Mesenchymal stem cell (in vitro differentiated cells and primary cell): ENCODE data around the gene ADGRL3.

Experiments used
- DNase-seq: peaks from one replicate; pipeline ENCODE4 v3.0.0-alpha.2; 2013
- H2AFZ ChIP-seq: one replicate; pipeline ENCODE4 v1.6.1; 2013; ENCODE audit warnings: low read depth, mild to moderate bottlenecking, control low read depth, inconsistent platforms, low read length, moderate library complexity
- H2AK5ac ChIP-seq: 2 replicates; pipeline ENCODE4 v1.6.1; 2013; ENCODE audit warnings: low read length, moderate library complexity, mild to moderate bottlenecking, inconsistent platforms; ENCODE audit not compliant: severe bottlenecking
- H2BK120ac ChIP-seq: one replicate; pipeline ENCODE4 v1.6.1; 2013; ENCODE audit warnings: low read depth, mild to moderate bottlenecking, inconsistent platforms, low read length, moderate library complexity
- H2BK12ac ChIP-seq, 2 experiments: one replicate each; pipeline ENCODE4 v1.6.1; 2013; ENCODE audit warnings: inconsistent platforms in 2 of 2, low read length in 2 of 2, mild to moderate bottlenecking in 2 of 2, moderate library complexity in 2 of 2, control low read depth in 1 of 2
- H2BK15ac ChIP-seq: one replicate; pipeline ENCODE4 v1.6.1; 2013; ENCODE audit warnings: mild to moderate bottlenecking, low read depth, inconsistent platforms; ENCODE audit not compliant: poor library complexity, severe bottlenecking
- H2BK5ac ChIP-seq: 2 replicates; pipeline ENCODE4 v1.6.1; 2013; ENCODE audit warnings: low read depth, mild to moderate bottlenecking, low read length, control low read depth, inconsistent platforms; ENCODE audit not compliant: poor library complexity, severe bottlenecking
- H3K14ac ChIP-seq, 2 experiments: one replicate each; pipeline ENCODE4 v1.6.1; 2013; ENCODE audit warnings: inconsistent platforms in 2 of 2, low read length in 2 of 2, control low read depth in 1 of 2, mild to moderate bottlenecking in 1 of 2, moderate library complexity in 1 of 2
- H3K18ac ChIP-seq, 2 experiments: one replicate each; pipeline ENCODE4 v1.6.1; 2013; ENCODE audit warnings: inconsistent platforms in 2 of 2, low read length in 2 of 2, control low read depth in 1 of 2, low read depth in 1 of 2, mild to moderate bottlenecking in 1 of 2
- H3K23ac ChIP-seq, 2 experiments: one replicate each; pipeline ENCODE4 v1.6.1; 2013; ENCODE audit warnings: inconsistent platforms in 2 of 2, low read length in 2 of 2, mild to moderate bottlenecking in 2 of 2, moderate library complexity in 2 of 2, control low read depth in 1 of 2
- H3K27ac ChIP-seq: 2 replicates; pipeline ENCODE4 v1.5.1; 2013; ENCODE audit warnings: mild to moderate bottlenecking, moderate library complexity, low read length, control low read depth, inconsistent platforms; ENCODE audit not compliant: poor library complexity, severe bottlenecking
- H3K27me3 ChIP-seq, 2 experiments: 2 replicates each; pipeline versions ENCODE4 v1.6.1 to v1.7.0; 2013; ENCODE audit warnings: low read length in 2 of 2, mild to moderate bottlenecking in 2 of 2, moderate library complexity in 2 of 2, control low read depth in 1 of 2, inconsistent platforms in 1 of 2; ENCODE audit not compliant: control insufficient read depth in 1 of 2, insufficient read depth in 1 of 2
- H3K36me3 ChIP-seq, 2 experiments: 2 replicates each; pipeline versions ENCODE4 v1.6.1 to v1.7.0; 2013; ENCODE audit warnings: low read length in 2 of 2, control low read depth in 1 of 2, inconsistent platforms in 1 of 2, low read depth in 1 of 2, mild to moderate bottlenecking in 1 of 2; ENCODE audit not compliant: insufficient read depth in 2 of 2, control insufficient read depth in 1 of 2
- H3K4ac ChIP-seq, 2 experiments: one replicate each; pipeline ENCODE4 v1.6.1; 2013; ENCODE audit warnings: inconsistent platforms in 2 of 2, low read length in 2 of 2, mild to moderate bottlenecking in 2 of 2, moderate library complexity in 2 of 2, control low read depth in 1 of 2, low read depth in 1 of 2
- H3K4me1 ChIP-seq: 2 replicates; pipeline ENCODE4 v1.6.1; 2013; ENCODE audit warnings: low read depth, low read length, control low read depth; ENCODE audit not compliant: control insufficient read depth, insufficient read depth
- H3K4me2 ChIP-seq: 2 replicates; pipeline ENCODE4 v1.6.1; 2013; ENCODE audit warnings: low read length, mild to moderate bottlenecking, inconsistent platforms; ENCODE audit not compliant: poor library complexity, severe bottlenecking
- H3K4me3 ChIP-seq, 2 experiments: 2 replicates each; pipeline versions ENCODE4 v1.5.1 to v1.7.0; 2013; ENCODE audit warnings: low read length in 2 of 2, mild to moderate bottlenecking in 2 of 2, control low read depth in 1 of 2, low read depth in 1 of 2; ENCODE audit not compliant: insufficient read depth in 1 of 2
- H3K79me1 ChIP-seq: replicated peaks from 2 replicates; pipeline ENCODE4 v1.6.1; 2013; ENCODE audit warnings: mild to moderate bottlenecking, control low read depth, low read length, inconsistent platforms; ENCODE audit not compliant: poor library complexity, severe bottlenecking
- H3K9ac ChIP-seq: 2 replicates; pipeline ENCODE4 v1.7.0; 2013; ENCODE audit warnings: mild to moderate bottlenecking, low read length, moderate library complexity
- H3K9me3 ChIP-seq: 2 replicates; pipeline ENCODE4 v1.7.0; 2013; ENCODE audit warnings: mild to moderate bottlenecking, low read length; ENCODE audit not compliant: control insufficient read depth
- H4K8ac ChIP-seq: one replicate; pipeline ENCODE4 v1.6.1; 2013; ENCODE audit warnings: inconsistent platforms, mild to moderate bottlenecking, low read length, moderate library complexity
- H4K91ac ChIP-seq: one replicate; pipeline ENCODE4 v1.6.1; 2013; ENCODE audit warnings: mild to moderate bottlenecking, low read length, inconsistent platforms
- WGBS: methylation state at CpG from one replicate; pipeline ENCODE4 v1.1.7; 2013; ENCODE audit warnings: mixed read lengths; 5-methylcytosine and 5-hydroxymethylcytosine counted together

The ADGRL3 gene

DNA sequence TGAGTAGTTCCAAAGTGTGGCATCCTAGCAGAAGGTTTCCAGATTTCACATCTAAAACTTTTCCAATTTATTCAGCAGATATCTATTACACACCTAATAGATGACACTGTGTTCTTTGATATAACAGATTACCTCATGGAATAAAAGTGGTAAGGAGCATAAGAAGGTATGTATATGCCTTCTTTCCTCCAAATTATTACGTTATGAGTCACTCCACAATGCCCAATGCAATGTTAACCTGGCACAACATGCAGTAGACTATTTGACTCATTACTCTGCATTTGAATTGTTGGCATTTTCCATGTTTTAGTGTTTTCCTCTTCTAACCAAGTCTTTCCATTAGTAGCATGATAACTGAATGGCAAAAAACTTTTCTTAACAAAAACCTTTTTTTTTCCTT is 383.6 kb downstream of the ADGRL3 start:
- Histone ChIP-seq H3K4ac (no peak overlapping the region), H3K23ac (no peak overlapping the region), H2AFZ (no peak overlapping the region), H2BK15ac (no peak overlapping the region), H4K8ac (no peak overlapping the region), H2BK5ac (no peak overlapping the region), H3K4me2 (no peak overlapping the region), H3K14ac (no peak overlapping the region), H3K18ac (no peak overlapping the region), H4K91ac (no peak overlapping the region), H2BK12ac (no peak overlapping the region), H3K27ac (no peak overlapping the region), H3K4me1 (no peaks in the 10 kb centered on the region), H2AK5ac (no peak overlapping the region), H3K36me3 (no peaks in the 10 kb centered on the region), H3K27me3 (no peaks in the 10 kb centered on the region), H3K4me3 (no peak overlapping the region), H2BK120ac (no peak overlapping the region), H3K9me3 (no peaks in the 10 kb centered on the region), H3K9ac (no peak overlapping the region), H3K79me1 (no peaks in the 10 kb centered on the region)
- DNase-seq, result peak; percentile 11
- whole genome bisulfite sequencing, result 80% methylated on average over 1 of the region's 1 CpG

DNA sequence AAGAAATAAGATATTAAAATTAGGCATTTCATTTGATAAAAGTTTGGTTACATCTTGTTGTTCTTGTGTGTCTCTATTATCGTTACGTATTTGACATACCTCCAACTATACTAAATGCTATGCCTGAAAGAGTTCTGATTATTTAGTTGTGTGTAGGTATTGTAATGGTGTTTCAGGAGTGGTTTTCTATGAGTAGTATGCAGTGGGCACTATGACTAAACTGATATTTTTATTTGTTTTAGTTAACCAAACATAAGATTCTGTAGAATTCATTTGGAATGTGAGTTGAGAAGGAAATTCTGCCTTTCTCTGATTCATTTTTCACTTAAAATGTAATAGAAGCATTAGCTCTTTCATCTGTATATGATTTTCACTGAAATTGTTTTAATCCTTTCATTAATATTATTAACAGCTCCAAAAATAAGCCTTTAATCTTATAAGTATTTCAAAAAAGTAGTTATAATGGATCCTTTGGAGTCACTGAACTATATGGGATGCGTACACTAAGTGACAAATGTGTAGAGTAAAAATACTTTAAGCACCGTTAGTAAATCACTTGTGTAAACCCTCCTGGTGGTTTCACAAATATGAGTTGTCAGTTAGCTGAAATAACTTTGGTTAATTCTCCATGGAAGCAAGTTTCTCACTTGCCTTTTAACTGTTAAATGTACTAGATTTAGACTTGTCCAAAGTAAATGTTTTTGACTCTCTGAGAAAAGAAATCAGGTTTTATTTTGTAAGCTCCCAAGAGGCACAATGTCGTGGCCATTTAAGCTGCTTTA is 388.7 kb downstream of the ADGRL3 start:
- Histone ChIP-seq H4K91ac (no peak overlapping the region), H3K9me3 (no peaks in the 10 kb centered on the region), H3K36me3 (no peaks in the 10 kb centered on the region), H2AK5ac (no peak overlapping the region), H3K4me1 (no peaks in the 10 kb centered on the region), H2BK120ac (no peak overlapping the region), H3K9ac (no peak overlapping the region), H3K79me1 (no peaks in the 10 kb centered on the region), H3K4me3 (no peak overlapping the region), H3K27me3 (no peaks in the 10 kb centered on the region), H2BK5ac (no peak overlapping the region), H2AFZ (no peak overlapping the region), H2BK12ac (no peak overlapping the region), H3K23ac (no peak overlapping the region), H4K8ac (no peak overlapping the region), H2BK15ac (no peak overlapping the region), H3K4ac (no peak overlapping the region), H3K18ac (no peak overlapping the region), H3K14ac (no peak overlapping the region), H3K27ac (no peak overlapping the region), H3K4me2 (no peak overlapping the region)
- 93% methylated on average over 4 of the region's 5 CpGs for WGBS
- no peak for DNase-seq

DNA sequence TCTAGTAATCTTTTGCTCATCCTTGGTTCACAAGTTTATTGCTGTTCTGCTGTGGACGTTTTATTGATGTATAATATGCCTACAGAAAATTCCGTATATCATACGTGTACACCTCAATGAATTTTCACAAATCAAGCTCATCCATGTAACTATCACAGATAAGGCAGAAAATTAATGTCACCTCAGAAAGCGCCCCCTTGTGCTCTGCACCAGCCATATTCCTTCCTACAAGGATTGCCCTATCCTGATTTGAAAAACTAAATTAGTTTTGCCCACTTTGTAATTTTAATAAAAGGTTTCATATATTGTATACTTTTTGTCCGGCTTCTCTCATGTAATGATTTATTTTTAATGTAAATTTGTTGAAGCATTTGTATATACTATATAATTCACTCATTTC is 390.8 kb downstream of the ADGRL3 start:
- Histone ChIP-seq H2BK15ac (no peak overlapping the region), H3K36me3 (no peaks in the 10 kb centered on the region), H3K18ac (no peak overlapping the region), H2BK12ac (no peak overlapping the region), H2BK5ac (no peak overlapping the region), H2BK120ac (no peak overlapping the region), H3K27me3 (no peaks in the 10 kb centered on the region), H3K79me1 (no peaks in the 10 kb centered on the region), H3K4ac (no peak overlapping the region), H3K9ac (no peak overlapping the region), H4K8ac (no peak overlapping the region), H3K23ac (no peak overlapping the region), H2AFZ (no peak overlapping the region), H3K4me2 (no peak overlapping the region), H2AK5ac (no peak overlapping the region), H3K27ac (no peak overlapping the region), H3K4me3 (no peak overlapping the region), H3K9me3 (no peaks in the 10 kb centered on the region), H4K91ac (no peak overlapping the region), H3K14ac (no peak overlapping the region), H3K4me1 (no peaks in the 10 kb centered on the region)
- 93% methylated on average over 3 of the region's 5 CpGs for WGBS
- DNase-seq, result no peak

DNA sequence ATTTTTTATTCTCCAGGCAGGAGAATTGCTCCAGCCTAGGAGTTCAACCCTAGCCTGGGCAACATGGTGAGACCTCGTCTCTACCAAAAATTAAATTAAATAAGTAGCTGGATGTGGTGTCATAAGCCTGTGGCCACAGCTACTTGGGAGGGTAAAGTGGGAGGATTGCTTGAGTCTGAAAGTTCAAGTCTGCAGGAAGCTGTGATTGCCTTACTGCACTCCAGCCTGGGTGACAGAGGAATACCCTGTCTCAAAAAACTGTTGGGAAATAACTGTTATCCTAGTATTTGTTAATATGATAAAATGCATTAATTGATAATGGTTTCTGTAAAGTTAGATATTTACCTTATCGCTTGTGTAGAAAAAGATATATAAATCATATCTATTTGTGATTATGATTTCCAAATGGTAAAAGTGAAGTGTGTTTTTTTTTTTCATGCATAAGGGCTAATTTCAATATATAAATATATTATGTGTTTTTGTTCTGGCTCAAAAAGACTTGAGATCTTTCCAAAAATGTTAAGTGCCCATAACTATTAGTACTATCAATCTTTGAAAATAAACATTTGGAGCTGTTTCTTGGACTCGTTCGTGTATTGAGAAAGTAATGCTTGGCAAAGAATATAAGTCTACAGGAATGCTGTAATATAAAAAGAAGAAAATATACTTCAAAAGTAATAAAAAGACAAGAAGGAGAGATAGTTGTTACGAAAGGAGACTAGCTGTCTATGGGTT is 396.6 kb downstream of the ADGRL3 start:
- Histone ChIP-seq H3K36me3 (no peaks in the 10 kb centered on the region), H2BK15ac (no peak overlapping the region), H3K27me3 (no peaks in the 10 kb centered on the region), H3K18ac (no peak overlapping the region), H3K79me1 (no peaks in the 10 kb centered on the region), H3K4me1 (no peaks in the 10 kb centered on the region), H3K14ac (no peak overlapping the region), H3K23ac (no peak overlapping the region), H3K9me3 (no peaks in the 10 kb centered on the region), H3K4me3 (no peak overlapping the region), H3K4ac (no peak overlapping the region), H2AK5ac (no peak overlapping the region), H3K4me2 (no peak overlapping the region), H3K9ac (no peak overlapping the region), H2BK5ac (no peak overlapping the region), H4K91ac (no peak overlapping the region), H2BK120ac (no peak overlapping the region), H4K8ac (no peak overlapping the region), H2AFZ (no peak overlapping the region), H3K27ac (no peak overlapping the region), H2BK12ac (no peak overlapping the region)
- 100% methylated on average over 1 of the region's 5 CpGs for WGBS
- DNase-seq, result no peak
